Keratinocyte (primary cell): Measurements from ENCODE around the gene SNRK. TPM values are rescaled to one million over a fixed set of nuclear protein-coding genes. Genes with fewer than 3 reads are reported as not detected.

ENCODE experiments used
- DNase-seq: peaks from one replicate; pipeline ENCODE4 v3.0.0-alpha.2; 2011; ENCODE audit warnings: low read depth, missing footprints, low spot score
- FAIRE-seq: peaks from 2 replicates; lab custom pipeline; 2011; peaks lifted over from hg19 to GRCh38; lab: Jason Lieb, UNC
- H2AFZ ChIP-seq: 2 replicates; pipeline ENCODE4 v1.6.0; 2012; ENCODE audit warnings: low read length, control low read depth, inconsistent platforms; ENCODE audit not compliant: control insufficient read depth
- H3K27ac ChIP-seq: 2 replicates; pipeline ENCODE4 v1.5.1; 2011; ENCODE audit warnings: low read length; ENCODE audit not compliant: control insufficient read depth, insufficient read depth
- H3K27me3 ChIP-seq: 3 replicates; pipeline ENCODE4 v1.6.0; 2011; ENCODE audit warnings: low read length; ENCODE audit not compliant: control insufficient read depth, insufficient read depth; ENCODE audit errors: extremely low read depth
- H3K36me3 ChIP-seq, 2 experiments: 2 replicates in 1 of 2; 3 replicates in 1 of 2; pipeline ENCODE4 v1.5.1; 2011; ENCODE audit warnings: low read length in 2 of 2, mild to moderate bottlenecking in 1 of 2; ENCODE audit not compliant: control insufficient read depth in 2 of 2, insufficient read depth in 2 of 2; ENCODE audit errors: extremely low read depth in 1 of 2
- H3K4me1 ChIP-seq: 3 replicates; pipeline ENCODE4 v1.5.1; 2011; ENCODE audit warnings: low read length; ENCODE audit not compliant: control insufficient read depth, insufficient read depth; ENCODE audit errors: extremely low read depth
- H3K4me2 ChIP-seq: 3 replicates; pipeline ENCODE4 v1.6.0; 2011; ENCODE audit warnings: low read depth, low read length; ENCODE audit not compliant: control insufficient read depth, insufficient read depth; ENCODE audit errors: extremely low read depth
- H3K4me3 ChIP-seq, 3 experiments: fragments of 200-600 bp in 1 of 3; sonication (generic) in 1 of 3; 2 replicates in 2 of 3; 3 replicates in 1 of 3; pipeline ENCODE4 v1.5.1; 2011 to 2016; ENCODE audit warnings: low read length in 3 of 3, mild to moderate bottlenecking in 3 of 3, control low read depth in 2 of 3, inconsistent platforms in 1 of 3, low read depth in 1 of 3, mixed read lengths in 1 of 3, mixed run types in 1 of 3, moderate library complexity in 1 of 3; ENCODE audit not compliant: control insufficient read depth in 2 of 3, insufficient read depth in 2 of 3; ENCODE audit errors: extremely low read depth in 1 of 3
- H3K79me2 ChIP-seq: 2 replicates; pipeline ENCODE4 v1.6.0; 2012; ENCODE audit warnings: low read length; ENCODE audit not compliant: control insufficient read depth, insufficient read depth
- H3K9ac ChIP-seq: 3 replicates; pipeline ENCODE4 v1.6.0; 2011; ENCODE audit warnings: low read length; ENCODE audit not compliant: control insufficient read depth, insufficient read depth; ENCODE audit errors: extremely low read depth
- H3K9me1 ChIP-seq: 3 replicates; pipeline ENCODE4 v1.6.0; 2011; ENCODE audit warnings: low read length; ENCODE audit not compliant: control insufficient read depth, insufficient read depth; ENCODE audit errors: extremely low read depth
- H3K9me3 ChIP-seq: 2 replicates; pipeline ENCODE4 v1.5.1; 2012; ENCODE audit warnings: low read depth, low read length; ENCODE audit not compliant: control insufficient read depth
- H4K20me1 ChIP-seq: 3 replicates; pipeline ENCODE4 v1.6.0; 2011; ENCODE audit warnings: low read length; ENCODE audit not compliant: control insufficient read depth, insufficient read depth; ENCODE audit errors: extremely low read depth
- CTCF ChIP-seq, 3 experiments: IDR thresholded peaks in 1 of 3; conservative IDR thresholded peaks in 1 of 3; optimal IDR thresholded peaks in 1 of 3; 2 replicates in 2 of 3; 3 replicates in 1 of 3; pipeline versions ENCODE3 to v1.5.1; 2011; ENCODE audit warnings: low read length in 3 of 3, mild to moderate bottlenecking in 3 of 3, moderate library complexity in 2 of 3, control low read depth in 1 of 3, inconsistent platforms in 1 of 3; ENCODE audit not compliant: insufficient read depth in 2 of 3; ENCODE audit errors: extremely low read depth in 1 of 3
- EZH2 ChIP-seq: IDR thresholded peaks from one replicate; pipeline ENCODE4 v1.6.1; 2012; ENCODE audit warnings: inconsistent platforms, mild to moderate bottlenecking, low read length, moderate library complexity
- dilution Hi-C: fragments of 300-500 bp; cut with MboI; formaldehyde crosslinking; loops from one replicate; pipeline ENCODE4 v1.7.0; 2020; ENCODE audit warnings: low sequenced_read_pairs; ENCODE audit not compliant: extremely low pct_ligation_motif_present
- polyA plus RNA-seq, 5 experiments: library from polyadenylated mRNA; depleted of rRNA in 3 of 5; stranded (reverse) in 3 of 5; stranded (forward) in 1 of 5; unstranded in 1 of 5; fragments of >200 nt; gene quantifications; 1 replicate in 1 of 5; 2 replicates in 3 of 5; 3 replicates in 1 of 5; pipeline versions ENCODE4 v1.2.1 to v1.2.3, GENCODE V29; 2011 to 2012; ENCODE audit warnings: missing spikeins in 2 of 5, low read depth in 1 of 5, low replicate concordance in 1 of 5

The SNRK gene
- polyA plus RNA-seq, 1 donor (not counting 4 experiments of a cell fraction or from before 2014, with no cell fraction given), result 15.7 TPM

GRCh38 chr3:43371494-43371893 lies 85.2 kb downstream of the SNRK start:
- H3K27ac ChIP-seq, result no peak overlapping the region
- H3K4me3 ChIP-seq, result no peak overlapping the region
- dilution Hi-C loops, result no loop called here
- no peaks in the 10 kb centered on the region for H3K36me3 ChIP-seq
- DNase-seq (no peak), FAIRE-seq (no peak)
- H3K9me3 ChIP-seq, result no peaks in the 10 kb centered on the region
- no peak overlapping the region for H3K9ac ChIP-seq
- H2AFZ ChIP-seq, result no peak overlapping the region
- H3K79me2 ChIP-seq, result no peaks in the 10 kb centered on the region
- H3K9me1 ChIP-seq, result no peaks in the 10 kb centered on the region
- H3K27me3 ChIP-seq, result no peaks in the 10 kb centered on the region
- H3K4me1 ChIP-seq, result no peaks in the 10 kb centered on the region
- no peak overlapping the region for H3K4me2 ChIP-seq
- no peaks in the 10 kb centered on the region for H4K20me1 ChIP-seq
- TF ChIP-seq EZH2 (no peak), CTCF (optimal IDR thresholded peaks at IDR 0.05 in 1 of 3, IDR thresholded peaks at IDR 0.05 in 1 of 3, conservative IDR thresholded peaks at IDR 0.05 in 1 of 3; ENCODE audit: extremely low read depth in 1 of 3, insufficient read depth in 2 of 3, low read length in 3 of 3) (no peak)

DNA sequence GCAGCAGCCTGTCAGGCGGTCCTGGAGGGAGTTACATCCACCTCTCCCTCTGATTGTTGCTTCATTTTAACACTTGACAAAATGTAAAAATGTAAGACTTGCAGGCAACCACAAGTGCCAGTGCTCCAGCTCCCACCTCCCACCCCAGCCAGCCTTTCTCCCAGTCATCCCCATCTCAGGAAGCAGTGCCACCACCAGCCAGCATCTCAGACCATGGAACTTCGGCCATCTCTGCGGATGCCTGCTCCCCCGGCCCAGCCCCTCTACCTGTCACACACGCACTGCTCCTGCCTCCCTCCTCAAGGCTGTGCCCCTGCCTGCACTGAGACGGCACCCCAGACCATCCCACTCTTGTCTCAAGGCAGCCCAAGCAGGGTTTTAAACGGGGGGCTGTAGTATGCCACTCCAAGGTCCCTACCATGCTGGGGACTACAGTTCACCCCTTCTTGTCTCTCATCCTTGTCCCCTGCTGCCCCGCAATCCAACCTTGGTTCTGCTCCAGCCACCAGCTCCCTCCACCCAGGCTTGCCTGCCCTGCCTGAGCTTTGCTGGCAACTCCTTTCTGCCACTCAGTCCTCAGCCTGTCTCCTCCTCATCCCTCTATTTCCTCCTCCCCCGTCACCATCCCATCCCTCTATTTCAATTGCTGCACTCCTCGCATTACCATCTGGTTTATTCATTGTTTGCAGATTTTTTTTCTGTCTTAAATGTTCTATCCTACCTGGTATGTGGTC lies 85.8 kb downstream of the SNRK start:
- Histone ChIP-seq H3K4me1 (no peaks in the 10 kb centered on the region), H3K9ac (no peak overlapping the region), H3K4me3 (no peak overlapping the region), H3K4me2 (no peak overlapping the region), H3K9me1 (no peaks in the 10 kb centered on the region), H3K27ac (no peak overlapping the region), H3K79me2 (no peaks in the 10 kb centered on the region), H3K36me3 (no peaks in the 10 kb centered on the region), H3K27me3 (no peaks in the 10 kb centered on the region), H2AFZ (no peak overlapping the region), H4K20me1 (no peaks in the 10 kb centered on the region), H3K9me3 (no peaks in the 10 kb centered on the region)
- dilution Hi-C loops, result no loop called here
- TF ChIP-seq CTCF (optimal IDR thresholded peaks at IDR 0.05 in 1 of 3, IDR thresholded peaks at IDR 0.05 in 1 of 3, conservative IDR thresholded peaks at IDR 0.05 in 1 of 3; ENCODE audit: extremely low read depth in 1 of 3, insufficient read depth in 2 of 3, low read length in 3 of 3) (no peak), EZH2 (no peak)
- no peak for FAIRE-seq
- DNase-seq, result no peak
